ENCODE data around the gene PTDSS2.

- TF ChIP-seq CTCF (IDR thresholded peaks at IDR 0.05) (no peak), USF2 (CRISPR knock-in tag; IDR thresholded peaks at IDR 0.05) (no peak), E2F5 (CRISPR knock-in tag; IDR thresholded peaks at IDR 0.05) (no peak), MLX (CRISPR knock-in tag; IDR thresholded peaks at IDR 0.05) (no peak), TEAD4 (CRISPR knock-in tag; IDR thresholded peaks at IDR 0.05) (no peak), MAX (CRISPR knock-in tag; IDR thresholded peaks at IDR 0.05) (no peak; the same call in 1 of the 2 replicates), IRF1 (CRISPR knock-in tag; IDR thresholded peaks at IDR 0.05) (no peak), NFYB (CRISPR knock-in tag; conservative IDR thresholded peaks at IDR 0.05; ENCODE audit: low read depth) (peak; percentile 97), E2F4 (CRISPR knock-in tag; IDR thresholded peaks at IDR 0.05; ENCODE audit: borderline replicate concordance, low read depth) (no peak), ATF1 (CRISPR knock-in tag; IDR thresholded peaks at IDR 0.05) (0 out of 2 replicates have a peak, but pooled peaks have one; percentile 56), CREM (CRISPR knock-in tag; IDR thresholded peaks at IDR 0.05) (no peak), HMGXB4 (CRISPR knock-in tag; IDR thresholded peaks at IDR 0.05) (peak; percentile 73; the same call in 1 of the 2 replicates)
Measured at GRCh38 chr11:535519-536454, 85.7 kb downstream of the PTDSS2 start, which contains the start of gene HRAS.
